GM12878 (cell line): ENCODE measurements around the gene MAP1LC3A. TPM values are rescaled to one million over a fixed set of nuclear protein-coding genes. Genes with fewer than 3 reads are reported as not detected.
A peak's percentile ranks its signal among the peaks of the same experiment; 100 is the strongest.

ENCODE experiments used
- ATAC-seq: fragments of 200-7000 bp; cut with Tn5 transposase; 3 replicates; pipeline ENCODE4 v1.9.1; 2020; ENCODE audit warnings: mild to moderate bottlenecking, moderate library complexity
- BruUV-seq: library from RNA; stranded (reverse); fragments of 400-500 nt; replicated peaks from 2 replicates; lab custom pipeline; 2021; lab: Mats Ljungman, UMichigan
- CTCF ChIA-PET: fragments of 300-600 bp; sonication (Branson Sonifier 250); formaldehyde crosslinking; extraction: SDS; loops from one replicate; lab custom pipeline; 2021; ENCODE audit warnings: inconsistent platforms; lab: Yijun Ruan, JAX
- POLR2A ChIA-PET: fragments of 350-600 bp; formaldehyde crosslinking; extraction: SDS; loops from one replicate; lab custom pipeline; 2021; ENCODE audit warnings: inconsistent platforms; lab: Charles Lee
- RAD21 ChIA-PET: fragments of 300-600 bp; sonication (Branson Sonifier 250); formaldehyde crosslinking; loops from one replicate; lab custom pipeline; 2023; ENCODE audit warnings: antibody characterized with exemption; ENCODE audit not compliant: unreplicated experiment; lab: Charles Lee
- SMC1A ChIA-PET: fragments of 300-600 bp; sonication (Branson Sonifier 250); formaldehyde crosslinking; loops from one replicate; lab custom pipeline; 2023; ENCODE audit not compliant: unreplicated experiment, uncharacterized antibody; lab: Charles Lee
- DNase-seq: peaks from one replicate; pipeline ENCODE4 v3.0.0-alpha.2; 2011; ENCODE audit warnings: low read depth, low spot score
- FAIRE-seq: peaks from 3 replicates; lab custom pipeline; 2011; peaks lifted over from hg19 to GRCh38; lab: Jason Lieb, UNC
- H2AFZ ChIP-seq: 2 replicates; pipeline ENCODE4 v1.6.0; 2011; ENCODE audit warnings: low read depth, low read length, control low read depth; ENCODE audit not compliant: control insufficient read depth
- H3K27ac ChIP-seq: 2 replicates; pipeline ENCODE4 v1.5.1; 2011; ENCODE audit warnings: control low read depth; ENCODE audit not compliant: control insufficient read depth, insufficient read depth
- H3K27me3 ChIP-seq, 2 experiments: replicated peaks in 1 of 2; 2 replicates each; pipeline versions ENCODE4 v1.6.0 to v1.6.1; 2011; ENCODE audit warnings: low read length in 1 of 2; ENCODE audit not compliant: control insufficient read depth in 2 of 2, insufficient read depth in 2 of 2
- H3K36me3 ChIP-seq, 2 experiments: 2 replicates each; pipeline ENCODE4 v1.5.1; 2011; ENCODE audit warnings: low read length in 1 of 2; ENCODE audit not compliant: control insufficient read depth in 2 of 2, insufficient read depth in 2 of 2
- H3K4me1 ChIP-seq: 2 replicates; pipeline ENCODE4 v1.6.1; 2011; ENCODE audit warnings: mild to moderate bottlenecking, low read length, moderate library complexity, mixed read lengths; ENCODE audit not compliant: control insufficient read depth, insufficient read depth
- H3K4me2 ChIP-seq: 2 replicates; pipeline ENCODE4 v1.6.0; 2011; ENCODE audit warnings: control low read depth; ENCODE audit not compliant: control insufficient read depth, insufficient read depth
- H3K4me3 ChIP-seq: fragments of 200-600 bp; sonication (generic); 2 replicates; pipeline ENCODE4 v1.5.1; 2016
- H3K79me2 ChIP-seq: 2 replicates; pipeline ENCODE4 v1.6.0; 2011; ENCODE audit warnings: low read length; ENCODE audit not compliant: control insufficient read depth, insufficient read depth
- H3K9ac ChIP-seq: 2 replicates; pipeline ENCODE4 v1.8.0; 2011; ENCODE audit warnings: low read length, control low read depth, mixed read lengths; ENCODE audit not compliant: control insufficient read depth, insufficient read depth
- H3K9me3 ChIP-seq: replicated peaks from 3 replicates; pipeline ENCODE4 v1.5.1; 2011; ENCODE audit warnings: mild to moderate bottlenecking, low read length; ENCODE audit not compliant: control insufficient read depth, insufficient read depth
- H4K20me1 ChIP-seq: 2 replicates; pipeline ENCODE4 v1.6.0; 2011; ENCODE audit not compliant: control insufficient read depth, insufficient read depth
- BCL11A ChIP-seq: IDR thresholded peaks from 2 replicates; pipeline ENCODE4 v1.6.1; 2011; ENCODE audit warnings: low read depth, low read length
- DPF2 ChIP-seq: fragments of 450-650 bp; IDR thresholded peaks from 2 replicates; pipeline ENCODE4 v1.6.1; 2017; ENCODE audit warnings: mild to moderate bottlenecking
- NFYA ChIP-seq: IDR thresholded peaks from 2 replicates; pipeline ENCODE4 v1.6.1; 2011; ENCODE audit warnings: low read depth, mild to moderate bottlenecking, low read length, improper control_type of control experiment, borderline replicate concordance
- SIX5 ChIP-seq: IDR thresholded peaks from 2 replicates; pipeline ENCODE4 v1.6.1; 2011; ENCODE audit warnings: mild to moderate bottlenecking, low read depth, low read length, moderate library complexity; ENCODE audit not compliant: severe bottlenecking
- SMAD1 ChIP-seq: fragments of 450-650 bp; IDR thresholded peaks from 2 replicates; pipeline ENCODE4 v1.6.1; 2018; ENCODE audit warnings: mild to moderate bottlenecking, low read depth; ENCODE audit not compliant: partially characterized antibody
- ZBTB4 ChIP-seq: fragments of 450-650 bp; formaldehyde crosslinking; IDR thresholded peaks from 2 replicates; pipeline ENCODE4 v1.4.0; 2022; ENCODE audit warnings: mild to moderate bottlenecking, moderate library complexity
- ZNF217 ChIP-seq: fragments of 450-650 bp; IDR thresholded peaks from 2 replicates; pipeline ENCODE4 v1.6.1; 2017; ENCODE audit warnings: antibody characterized with exemption, mild to moderate bottlenecking
- WGBS: methylation state at CpG from one replicate; pipeline ENCODE4 v1.1.6; 2016; ENCODE audit warnings: low lambda C conversion rate; ENCODE audit not compliant: insufficient replicate concordance, insufficient coverage; ENCODE audit errors: missing lambda C conversion rate; 5-methylcytosine and 5-hydroxymethylcytosine counted together
- in situ Hi-C: fragments of 300-500 bp; cut with MboI; formaldehyde crosslinking; loops from 9 replicates; pipeline ENCODE4 v1.14.3; 2018; ENCODE audit warnings: mixed read lengths
- intact Hi-C: fragments of 100-400 bp; cut with micrococcal nuclease; formaldehyde crosslinking; loops from one replicate; pipeline ENCODE4 v1.14.2; 2022; ENCODE audit not compliant: unreplicated experiment
- polyA plus RNA-seq, 11 experiments: library from polyadenylated mRNA; depleted of rRNA in 4 of 11; unstranded in 6 of 11; stranded (reverse) in 5 of 11; fragments of >200 nt; fragmentation: Nextera tagmentation in 4 of 11; fragmentation: Illumina TruSeq in 1 of 11; extraction: Ambion mirVana in 4 of 11; extraction: Trizol in 1 of 11; gene quantifications; 1 replicate in 1 of 11; 2 replicates in 10 of 11; pipeline versions ENCODE4 v1.2.1 to v1.2.3, GENCODE V29; 2011 to 2016; ENCODE audit warnings: inconsistent platforms in 2 of 11, missing spikeins in 2 of 11, low read depth in 1 of 11
- total RNA-seq, 4 experiments: library from RNA; depleted of rRNA in 3 of 4; stranded (reverse); fragments of >200 nt in 3 of 4; fragmentation: Illumina TruSeq in 1 of 4; extraction: Trizol in 1 of 4; gene quantifications; 2 replicates each; pipeline versions ENCODE4 v1.2.1 to v1.2.3, GENCODE V29; 2013 to 2021
- TF ChIP-seq, protein P1 (sequence below): IDR thresholded peaks from 2 replicates; pipeline ENCODE4 v1.6.1; 2012; ENCODE audit warnings: low read depth, low read length, improper control_type of control experiment
- TF ChIP-seq, protein P2 (sequence below): IDR thresholded peaks from 2 replicates; pipeline ENCODE4 v1.6.1; 2012; ENCODE audit warnings: mild to moderate bottlenecking, low read depth, low read length
- TF ChIP-seq, protein P3 (sequence below): fragments of 150-350 bp; IDR thresholded peaks from 2 replicates; pipeline ENCODE4 v1.6.1; 2016; ENCODE audit warnings: low read depth, low read length
- TF ChIP-seq, protein P4 (sequence below): IDR thresholded peaks from 2 replicates; pipeline ENCODE4 v1.6.1; 2011; ENCODE audit warnings: low read depth, low read length, improper control_type of control experiment, borderline replicate concordance

MAP1LC3A gene
- total and polyA plus RNA-seq, 10 of the 15 experiments (the other 5 are each of a cell fraction or from before 2014, with no cell fraction given) = 0.27 to 1.2 (median 0.39) TPM; not detected in 4

DNA sequence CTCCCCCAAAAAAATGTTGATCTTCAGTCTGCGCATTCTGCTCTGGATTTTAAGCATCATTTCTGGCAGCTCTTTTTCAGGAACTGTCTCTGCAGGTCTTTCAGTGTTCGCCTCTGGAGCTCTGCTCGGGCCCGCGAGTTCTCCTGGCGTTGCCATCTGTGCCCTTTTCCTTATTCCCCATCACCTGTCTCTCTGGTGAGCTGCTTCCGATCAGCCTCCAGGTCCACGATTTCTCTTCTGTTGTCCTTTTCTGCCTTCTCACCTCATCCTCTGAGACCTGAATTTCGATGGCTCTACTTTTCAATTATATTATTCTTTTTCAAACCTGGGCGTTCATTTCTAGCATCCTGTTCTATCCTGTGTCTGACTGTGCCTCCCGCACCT is 590 bp upstream of the MAP1LC3A start:
- ChIA-PET POLR2A (interaction anchor here (1.3 kb wide), 1 partner anchor 146 kb away, joined by 4 read pairs; the partner anchor contains the start of gene TP53INP2), CTCF (interaction anchor here (1.0 to 1.6 kb wide), 6 partner anchors 19 to 245 kb away, joined by 3 to 11 read pairs (median 4); no protein-coding TSS in a partner anchor), SMC1A (interaction anchor here (0.9 kb wide), 1 partner anchor 118 kb away, joined by 3 read pairs; no protein-coding TSS in a partner anchor), RAD21 (interaction anchor here (1.0 to 1.5 kb wide), 2 partner anchors 120 to 214 kb away, joined by 3 read pairs; no protein-coding TSS in a partner anchor)
- BruUV-seq = no TSS peak
- intact Hi-C loops = no loop called here
- H3K9me3 ChIP-seq = no peaks in the 10 kb centered on the region
- H2AFZ ChIP-seq = peak overlapping the region; percentile 96
- peak overlapping the region; percentile 61 for H3K4me3 ChIP-seq
- FAIRE-seq (no peak), DNase-seq (no peak), ATAC-seq (no peak)
- no peaks in the 10 kb centered on the region for H3K27me3 ChIP-seq
- H3K4me2 ChIP-seq = peak overlapping the region; percentile 86
- peak overlapping the region; percentile 64 for H3K9ac ChIP-seq
- H3K36me3 ChIP-seq = peaks cover 0 to 2% of the 10 kb centered on the region in 2 experiments; a peak in 2 of 4 replicates
- WGBS = 19% methylated on average over 11 of the region's 11 CpGs
- H3K27ac ChIP-seq = 0 out of 2 replicates have a peak overlapping the region, but pooled peaks have one; percentile 22
- no peaks in the 10 kb centered on the region for H4K20me1 ChIP-seq
- H3K79me2 ChIP-seq = no peaks in the 10 kb centered on the region
- in situ Hi-C loops = no loop called here
- H3K4me1 ChIP-seq = no peaks in the 10 kb centered on the region
- TF ChIP-seq DPF2 = no peak
- TF ChIP-seq, protein P1, sequence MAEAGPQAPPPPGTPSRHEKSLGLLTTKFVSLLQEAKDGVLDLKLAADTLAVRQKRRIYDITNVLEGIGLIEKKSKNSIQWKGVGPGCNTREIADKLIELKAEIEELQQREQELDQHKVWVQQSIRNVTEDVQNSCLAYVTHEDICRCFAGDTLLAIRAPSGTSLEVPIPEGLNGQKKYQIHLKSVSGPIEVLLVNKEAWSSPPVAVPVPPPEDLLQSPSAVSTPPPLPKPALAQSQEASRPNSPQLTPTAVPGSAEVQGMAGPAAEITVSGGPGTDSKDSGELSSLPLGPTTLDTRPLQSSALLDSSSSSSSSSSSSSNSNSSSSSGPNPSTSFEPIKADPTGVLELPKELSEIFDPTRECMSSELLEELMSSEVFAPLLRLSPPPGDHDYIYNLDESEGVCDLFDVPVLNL = no peak
- TF ChIP-seq ZNF217 = no peak
- no peak for TF ChIP-seq BCL11A
- TF ChIP-seq, protein P2, sequence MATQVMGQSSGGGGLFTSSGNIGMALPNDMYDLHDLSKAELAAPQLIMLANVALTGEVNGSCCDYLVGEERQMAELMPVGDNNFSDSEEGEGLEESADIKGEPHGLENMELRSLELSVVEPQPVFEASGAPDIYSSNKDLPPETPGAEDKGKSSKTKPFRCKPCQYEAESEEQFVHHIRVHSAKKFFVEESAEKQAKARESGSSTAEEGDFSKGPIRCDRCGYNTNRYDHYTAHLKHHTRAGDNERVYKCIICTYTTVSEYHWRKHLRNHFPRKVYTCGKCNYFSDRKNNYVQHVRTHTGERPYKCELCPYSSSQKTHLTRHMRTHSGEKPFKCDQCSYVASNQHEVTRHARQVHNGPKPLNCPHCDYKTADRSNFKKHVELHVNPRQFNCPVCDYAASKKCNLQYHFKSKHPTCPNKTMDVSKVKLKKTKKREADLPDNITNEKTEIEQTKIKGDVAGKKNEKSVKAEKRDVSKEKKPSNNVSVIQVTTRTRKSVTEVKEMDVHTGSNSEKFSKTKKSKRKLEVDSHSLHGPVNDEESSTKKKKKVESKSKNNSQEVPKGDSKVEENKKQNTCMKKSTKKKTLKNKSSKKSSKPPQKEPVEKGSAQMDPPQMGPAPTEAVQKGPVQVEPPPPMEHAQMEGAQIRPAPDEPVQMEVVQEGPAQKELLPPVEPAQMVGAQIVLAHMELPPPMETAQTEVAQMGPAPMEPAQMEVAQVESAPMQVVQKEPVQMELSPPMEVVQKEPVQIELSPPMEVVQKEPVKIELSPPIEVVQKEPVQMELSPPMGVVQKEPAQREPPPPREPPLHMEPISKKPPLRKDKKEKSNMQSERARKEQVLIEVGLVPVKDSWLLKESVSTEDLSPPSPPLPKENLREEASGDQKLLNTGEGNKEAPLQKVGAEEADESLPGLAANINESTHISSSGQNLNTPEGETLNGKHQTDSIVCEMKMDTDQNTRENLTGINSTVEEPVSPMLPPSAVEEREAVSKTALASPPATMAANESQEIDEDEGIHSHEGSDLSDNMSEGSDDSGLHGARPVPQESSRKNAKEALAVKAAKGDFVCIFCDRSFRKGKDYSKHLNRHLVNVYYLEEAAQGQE = no peak
- TF ChIP-seq SMAD1 = no peak
- no peak for TF ChIP-seq SIX5
- TF ChIP-seq ZBTB4 (CRISPR knock-in tag) = no peak
- TF ChIP-seq, protein P3, sequence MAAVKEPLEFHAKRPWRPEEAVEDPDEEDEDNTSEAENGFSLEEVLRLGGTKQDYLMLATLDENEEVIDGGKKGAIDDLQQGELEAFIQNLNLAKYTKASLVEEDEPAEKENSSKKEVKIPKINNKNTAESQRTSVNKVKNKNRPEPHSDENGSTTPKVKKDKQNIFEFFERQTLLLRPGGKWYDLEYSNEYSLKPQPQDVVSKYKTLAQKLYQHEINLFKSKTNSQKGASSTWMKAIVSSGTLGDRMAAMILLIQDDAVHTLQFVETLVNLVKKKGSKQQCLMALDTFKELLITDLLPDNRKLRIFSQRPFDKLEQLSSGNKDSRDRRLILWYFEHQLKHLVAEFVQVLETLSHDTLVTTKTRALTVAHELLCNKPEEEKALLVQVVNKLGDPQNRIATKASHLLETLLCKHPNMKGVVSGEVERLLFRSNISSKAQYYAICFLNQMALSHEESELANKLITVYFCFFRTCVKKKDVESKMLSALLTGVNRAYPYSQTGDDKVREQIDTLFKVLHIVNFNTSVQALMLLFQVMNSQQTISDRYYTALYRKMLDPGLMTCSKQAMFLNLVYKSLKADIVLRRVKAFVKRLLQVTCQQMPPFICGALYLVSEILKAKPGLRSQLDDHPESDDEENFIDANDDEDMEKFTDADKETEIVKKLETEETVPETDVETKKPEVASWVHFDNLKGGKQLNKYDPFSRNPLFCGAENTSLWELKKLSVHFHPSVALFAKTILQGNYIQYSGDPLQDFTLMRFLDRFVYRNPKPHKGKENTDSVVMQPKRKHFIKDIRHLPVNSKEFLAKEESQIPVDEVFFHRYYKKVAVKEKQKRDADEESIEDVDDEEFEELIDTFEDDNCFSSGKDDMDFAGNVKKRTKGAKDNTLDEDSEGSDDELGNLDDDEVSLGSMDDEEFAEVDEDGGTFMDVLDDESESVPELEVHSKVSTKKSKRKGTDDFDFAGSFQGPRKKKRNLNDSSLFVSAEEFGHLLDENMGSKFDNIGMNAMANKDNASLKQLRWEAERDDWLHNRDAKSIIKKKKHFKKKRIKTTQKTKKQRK = no peak
- TF ChIP-seq NFYA = no peak
- TF ChIP-seq, protein P4, sequence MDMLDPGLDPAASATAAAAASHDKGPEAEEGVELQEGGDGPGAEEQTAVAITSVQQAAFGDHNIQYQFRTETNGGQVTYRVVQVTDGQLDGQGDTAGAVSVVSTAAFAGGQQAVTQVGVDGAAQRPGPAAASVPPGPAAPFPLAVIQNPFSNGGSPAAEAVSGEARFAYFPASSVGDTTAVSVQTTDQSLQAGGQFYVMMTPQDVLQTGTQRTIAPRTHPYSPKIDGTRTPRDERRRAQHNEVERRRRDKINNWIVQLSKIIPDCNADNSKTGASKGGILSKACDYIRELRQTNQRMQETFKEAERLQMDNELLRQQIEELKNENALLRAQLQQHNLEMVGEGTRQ = no peak
